ENCODE results near the gene RYR2.

The RYR2 gene

DNA sequence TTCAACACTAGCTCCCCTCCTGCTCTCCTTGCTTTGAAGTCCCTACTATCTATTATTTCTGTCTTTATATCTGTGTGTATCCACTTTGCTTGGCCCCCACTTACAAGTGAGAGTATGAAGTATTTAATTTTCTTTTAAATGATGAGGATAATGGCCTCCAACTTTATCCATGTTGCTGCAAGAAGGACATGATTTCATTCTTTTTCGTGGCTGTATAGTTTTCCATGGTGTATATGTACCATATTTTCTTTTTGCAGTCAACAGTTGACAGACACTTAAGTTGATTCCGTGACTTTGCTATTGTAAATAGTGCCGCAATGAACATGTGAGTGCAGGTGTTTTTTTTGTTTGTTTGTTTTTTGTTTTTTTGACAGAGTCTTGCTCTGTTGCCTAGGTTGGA, 483.1 kb downstream of the RYR2 start:
- no peak for DNase-seq (ENCODE audit: low spot score)
- TF ChIP-seq, protein P1, sequence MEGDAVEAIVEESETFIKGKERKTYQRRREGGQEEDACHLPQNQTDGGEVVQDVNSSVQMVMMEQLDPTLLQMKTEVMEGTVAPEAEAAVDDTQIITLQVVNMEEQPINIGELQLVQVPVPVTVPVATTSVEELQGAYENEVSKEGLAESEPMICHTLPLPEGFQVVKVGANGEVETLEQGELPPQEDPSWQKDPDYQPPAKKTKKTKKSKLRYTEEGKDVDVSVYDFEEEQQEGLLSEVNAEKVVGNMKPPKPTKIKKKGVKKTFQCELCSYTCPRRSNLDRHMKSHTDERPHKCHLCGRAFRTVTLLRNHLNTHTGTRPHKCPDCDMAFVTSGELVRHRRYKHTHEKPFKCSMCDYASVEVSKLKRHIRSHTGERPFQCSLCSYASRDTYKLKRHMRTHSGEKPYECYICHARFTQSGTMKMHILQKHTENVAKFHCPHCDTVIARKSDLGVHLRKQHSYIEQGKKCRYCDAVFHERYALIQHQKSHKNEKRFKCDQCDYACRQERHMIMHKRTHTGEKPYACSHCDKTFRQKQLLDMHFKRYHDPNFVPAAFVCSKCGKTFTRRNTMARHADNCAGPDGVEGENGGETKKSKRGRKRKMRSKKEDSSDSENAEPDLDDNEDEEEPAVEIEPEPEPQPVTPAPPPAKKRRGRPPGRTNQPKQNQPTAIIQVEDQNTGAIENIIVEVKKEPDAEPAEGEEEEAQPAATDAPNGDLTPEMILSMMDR (IDR thresholded peaks at IDR 0.05; ENCODE audit: extremely low read depth, missing control alignments) = no peak

DNA sequence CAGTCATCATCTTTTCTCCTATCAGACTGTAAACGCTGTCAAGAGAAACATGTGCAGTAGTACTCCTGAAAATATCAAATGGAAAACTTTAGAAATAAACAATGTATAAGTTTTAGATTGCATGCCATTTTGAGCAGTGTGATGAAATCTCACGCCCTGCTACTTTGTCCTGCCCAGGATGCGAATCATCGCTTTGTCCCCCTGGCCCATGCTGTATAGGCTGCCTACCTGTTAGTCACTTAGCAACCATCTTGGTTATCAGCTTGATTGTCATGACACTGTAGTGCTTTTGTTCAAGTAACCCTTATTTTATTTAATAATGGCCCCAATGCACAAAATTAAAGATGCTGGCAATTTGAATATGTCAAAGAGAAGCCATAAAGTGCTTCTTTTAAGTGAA, 485.8 kb downstream of the RYR2 start:
- TF ChIP-seq, protein P1 (IDR thresholded peaks at IDR 0.05; ENCODE audit: extremely low read depth, missing control alignments) = no peak
- no peak for DNase-seq (ENCODE audit: low spot score)

DNA sequence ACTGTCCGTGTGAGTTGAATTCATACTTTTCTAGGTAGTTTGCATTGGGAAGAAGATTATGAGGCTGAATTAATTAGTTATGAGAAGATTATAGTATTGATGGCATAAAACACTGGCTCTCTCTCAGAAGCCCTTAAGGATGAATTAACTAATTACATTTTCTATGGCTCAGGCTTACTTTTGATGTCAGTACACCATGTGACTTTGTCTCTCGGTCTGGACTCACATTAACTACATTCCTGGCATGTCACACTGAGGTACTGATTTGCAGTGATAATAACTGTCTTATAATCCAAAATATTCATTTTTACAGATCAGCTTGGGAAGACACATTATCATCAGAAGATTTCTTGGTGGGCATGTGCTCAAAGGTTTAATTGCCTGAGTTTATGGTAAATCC, 486.6 kb downstream of the RYR2 start:
- TF ChIP-seq, protein P1 (IDR thresholded peaks at IDR 0.05; ENCODE audit: extremely low read depth, missing control alignments) = no peak
- DNase-seq (ENCODE audit: low spot score) = no peak

DNA sequence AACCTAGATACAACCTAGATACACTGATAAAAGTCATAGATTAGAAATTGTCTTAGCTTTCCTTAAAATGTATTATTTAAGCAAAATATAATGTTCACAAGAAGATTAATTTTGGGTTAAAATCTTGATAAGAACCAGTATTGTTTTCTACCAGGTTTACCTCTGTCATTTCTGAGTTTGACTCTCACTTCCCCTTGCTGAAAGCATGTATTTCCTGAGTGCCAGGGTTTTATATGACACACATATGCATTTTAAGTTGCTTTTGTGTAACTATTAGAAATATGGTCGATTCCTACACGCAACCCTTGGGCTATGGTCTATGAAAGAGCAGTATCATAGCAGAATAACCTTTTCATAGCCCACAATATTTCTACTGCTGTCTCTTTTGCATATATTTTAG, 497.1 kb downstream of the RYR2 start:
- TF ChIP-seq, protein P1 (IDR thresholded peaks at IDR 0.05; ENCODE audit: extremely low read depth, missing control alignments) = no peak
- DNase-seq (ENCODE audit: low spot score) = no peak

DNA sequence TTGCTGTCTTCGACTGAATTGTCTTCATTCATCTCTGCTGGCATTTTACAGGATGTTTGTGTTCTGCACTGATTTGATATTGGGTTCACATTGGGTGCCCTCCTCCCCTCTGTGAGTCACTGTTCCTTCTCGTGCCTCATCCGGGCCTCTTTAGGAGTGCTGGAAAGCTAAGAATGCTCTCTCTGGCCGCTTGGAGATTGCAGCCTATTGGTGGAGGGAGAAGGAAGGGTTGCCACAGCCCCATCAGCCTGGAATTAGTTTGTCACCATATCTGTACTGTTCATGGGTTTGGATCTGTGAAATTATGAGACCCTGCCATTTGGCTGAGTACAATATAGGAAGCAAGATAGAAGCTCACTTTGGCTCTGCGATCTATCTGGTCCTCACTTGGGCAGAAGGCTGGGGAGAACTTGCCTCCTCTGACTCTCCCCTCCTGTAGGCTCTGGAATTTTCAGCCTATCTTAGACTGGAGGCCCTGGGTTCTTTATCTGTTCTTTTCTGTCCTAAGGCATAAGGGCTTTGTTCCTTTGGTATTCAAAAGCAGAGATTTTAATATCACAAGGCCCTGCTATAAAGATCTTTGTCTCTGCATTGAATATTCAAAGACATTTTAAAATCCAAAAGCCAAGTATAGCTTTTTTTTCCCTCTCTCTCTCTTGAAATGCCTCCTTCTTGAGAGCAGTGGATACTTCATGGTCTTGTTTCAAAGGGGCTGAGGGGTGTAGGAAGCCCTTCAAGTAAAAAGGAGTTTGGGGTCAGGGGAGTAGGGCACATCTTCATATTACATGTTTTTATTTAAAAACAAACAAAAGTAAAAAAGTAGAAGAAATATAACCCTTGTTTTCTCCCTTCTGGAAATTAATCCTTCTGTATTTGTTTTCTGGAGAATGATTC, 500.8 kb downstream of the RYR2 start:
- no peak for DNase-seq (ENCODE audit: low spot score)
- TF ChIP-seq, protein P1 (IDR thresholded peaks at IDR 0.05; ENCODE audit: extremely low read depth, missing control alignments) = no peak

DNA sequence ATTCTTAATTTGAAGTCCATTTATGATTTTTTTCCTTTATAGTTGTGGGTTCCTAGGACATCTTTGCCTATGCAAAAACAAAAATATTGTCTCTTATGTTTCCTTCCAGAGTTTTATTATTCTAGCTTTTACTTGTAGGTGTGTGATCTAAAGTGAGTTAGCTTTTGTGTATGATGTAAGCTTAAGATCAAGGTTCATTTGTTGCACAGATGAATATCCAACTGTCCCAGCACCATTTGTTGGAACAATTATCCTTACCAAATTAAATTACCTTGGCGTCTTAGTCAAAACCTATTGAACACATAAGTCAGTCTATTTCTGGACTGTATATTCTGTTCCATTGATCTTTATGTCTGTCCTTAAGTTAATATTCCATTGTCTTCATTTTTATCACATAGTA, 511.1 kb downstream of the RYR2 start:
- no peak for DNase-seq (ENCODE audit: low spot score)
- TF ChIP-seq, protein P1 (IDR thresholded peaks at IDR 0.05; ENCODE audit: extremely low read depth, missing control alignments) = no peak

DNA sequence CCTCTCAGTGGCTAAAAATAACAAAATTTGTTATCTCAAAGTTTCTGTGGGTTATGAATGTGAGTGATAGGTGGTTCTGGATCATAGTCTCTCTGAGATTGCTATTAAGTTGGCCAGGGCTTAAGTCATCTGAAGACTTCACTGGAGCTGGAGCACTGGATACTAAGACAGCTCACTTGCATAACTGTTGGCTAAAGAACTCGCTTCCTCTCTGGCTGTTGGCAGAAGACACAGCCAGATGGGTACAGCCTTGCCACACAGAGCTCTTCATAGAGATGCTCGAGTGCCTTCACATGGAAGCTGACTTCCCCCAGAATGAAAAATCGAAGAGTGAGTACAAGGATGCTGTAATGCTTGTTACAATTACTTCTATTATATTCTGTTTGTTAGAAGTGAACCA, 514.9 kb downstream of the RYR2 start:
- DNase-seq (ENCODE audit: low spot score) = no peak
- TF ChIP-seq, protein P1 (IDR thresholded peaks at IDR 0.05; ENCODE audit: extremely low read depth, missing control alignments) = no peak
